GM18870 (cell line): ENCODE data around the gene MARCHF3.
"Not testable (repeated sequence)": the region's sequence is repeated elsewhere in the genome, so short reads cannot be mapped to it uniquely, and the experiment has no call there.

Source experiments
- ATAC-seq: cut with Tn5 transposase; IDR thresholded peaks from one replicate; pipeline ENCODE4 v1.9.1; 2021; ENCODE audit warnings: moderate library complexity; ENCODE audit not compliant: unreplicated experiment

MARCHF3 gene

DNA sequence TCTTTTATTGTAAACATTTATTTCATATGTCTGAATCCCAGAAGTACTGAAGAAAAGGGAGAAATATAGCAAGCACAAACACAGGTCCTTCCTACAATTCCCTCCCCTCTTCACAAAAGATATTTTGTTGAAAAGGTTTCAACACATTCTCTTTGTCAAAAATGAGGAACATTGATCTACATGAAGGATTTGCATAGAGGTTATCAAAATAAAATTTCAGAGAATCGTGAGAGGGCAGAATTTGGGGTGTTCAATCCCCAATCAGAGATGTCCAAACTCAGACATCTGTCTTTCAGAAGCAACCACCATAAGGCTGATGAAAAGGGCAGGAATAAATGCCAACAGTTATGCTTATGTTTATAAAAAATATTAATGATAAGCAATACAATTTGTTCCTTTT, 69.2 kb downstream of the MARCHF3 start:
- ATAC-seq = no peak

DNA sequence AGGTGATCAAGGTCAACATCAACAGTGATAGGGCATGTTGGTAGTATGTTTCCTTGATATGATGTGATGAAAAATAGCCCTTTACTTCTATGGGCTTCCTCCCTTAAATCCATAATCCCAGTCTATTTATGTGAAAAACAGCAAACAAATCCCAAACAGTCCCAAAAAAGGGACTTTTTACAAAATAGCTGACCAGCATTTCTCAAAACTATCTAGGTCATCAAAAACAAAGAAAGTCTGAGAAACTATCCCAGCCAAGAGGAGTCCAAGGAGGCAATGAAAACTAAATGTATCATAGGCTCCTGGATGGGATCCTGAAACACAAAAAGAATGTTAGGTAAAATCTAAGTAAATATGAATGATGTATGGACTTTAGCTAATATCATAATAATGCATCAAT, 71.2 kb downstream of the MARCHF3 start:
- no peak for ATAC-seq

DNA sequence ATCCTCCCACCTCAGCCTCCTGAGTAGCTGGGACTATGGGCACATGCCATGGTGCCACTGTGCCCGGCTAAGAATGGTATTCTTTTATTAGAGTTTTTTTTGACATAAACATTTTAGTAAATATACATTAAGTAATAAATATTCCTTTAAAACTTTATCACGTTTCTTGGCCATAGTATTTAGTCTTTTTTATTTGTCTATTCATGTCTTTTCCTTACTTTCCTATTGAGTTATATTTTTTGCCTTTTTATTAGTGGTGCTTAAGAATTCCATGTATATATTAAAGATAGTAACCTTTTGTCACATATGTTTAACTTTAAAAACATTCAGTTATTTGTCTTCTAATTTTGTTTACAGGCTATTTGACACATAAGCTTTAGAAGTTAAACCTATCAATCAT, 73.4 kb downstream of the MARCHF3 start:
- no peak for ATAC-seq

DNA sequence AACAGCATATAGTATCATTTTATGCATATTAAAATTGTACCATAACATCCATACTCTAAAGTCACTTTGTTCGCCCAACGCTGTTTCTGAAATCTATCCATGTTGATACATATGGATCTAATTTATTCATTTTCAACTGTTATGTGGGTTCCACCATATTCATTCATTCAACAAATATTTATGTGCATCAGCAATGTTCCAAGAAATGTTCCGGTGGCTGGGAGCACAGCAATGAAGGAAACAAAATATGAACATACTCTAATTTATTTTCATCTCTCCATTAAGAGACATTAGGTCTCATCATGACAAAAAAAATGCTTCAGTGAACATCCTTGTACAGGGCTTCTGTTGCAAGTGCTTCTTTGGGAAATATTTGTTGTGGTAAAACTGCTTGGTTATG, 75.4 kb downstream of the MARCHF3 start:
- ATAC-seq = no peak

DNA sequence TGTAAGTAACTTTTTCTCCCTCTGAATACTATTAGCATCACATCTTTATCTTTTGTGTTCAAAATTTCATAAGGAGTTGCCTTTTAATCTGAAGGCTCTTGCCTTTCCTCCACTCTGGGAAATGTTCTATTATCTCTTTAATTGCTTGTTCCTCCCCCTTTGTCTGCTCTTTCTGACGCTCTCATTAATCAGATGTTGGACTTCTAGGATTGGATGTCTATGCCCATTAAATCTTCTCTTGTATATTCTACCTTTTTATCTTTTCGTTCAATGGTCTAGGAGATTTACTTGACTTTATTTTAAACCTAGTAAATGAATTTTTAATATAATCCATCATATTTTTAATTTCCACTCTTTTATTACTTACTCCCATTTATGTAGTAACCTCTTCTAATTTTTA, 76.7 kb downstream of the MARCHF3 start:
- no peak for ATAC-seq

DNA sequence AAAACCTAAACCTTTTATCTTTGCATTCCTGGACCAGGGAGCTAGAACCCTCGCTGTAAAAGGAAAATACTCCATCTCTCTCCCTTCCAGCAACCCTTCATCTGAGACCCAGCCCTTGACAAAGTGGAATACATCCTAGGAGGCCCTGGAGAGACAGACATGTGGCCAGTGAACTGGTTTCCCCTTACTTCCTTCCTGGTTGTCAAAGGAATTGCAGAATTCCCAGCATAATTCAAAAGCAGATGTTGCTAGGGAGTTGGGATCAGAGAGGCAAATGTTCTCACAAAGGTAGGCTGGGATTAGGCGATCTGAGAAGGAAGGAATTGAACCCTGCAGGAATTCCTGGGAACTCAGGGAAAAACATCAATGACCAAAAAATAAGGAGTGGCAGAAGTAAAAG, 80.9 kb downstream of the MARCHF3 start:
- ATAC-seq = no peak

DNA sequence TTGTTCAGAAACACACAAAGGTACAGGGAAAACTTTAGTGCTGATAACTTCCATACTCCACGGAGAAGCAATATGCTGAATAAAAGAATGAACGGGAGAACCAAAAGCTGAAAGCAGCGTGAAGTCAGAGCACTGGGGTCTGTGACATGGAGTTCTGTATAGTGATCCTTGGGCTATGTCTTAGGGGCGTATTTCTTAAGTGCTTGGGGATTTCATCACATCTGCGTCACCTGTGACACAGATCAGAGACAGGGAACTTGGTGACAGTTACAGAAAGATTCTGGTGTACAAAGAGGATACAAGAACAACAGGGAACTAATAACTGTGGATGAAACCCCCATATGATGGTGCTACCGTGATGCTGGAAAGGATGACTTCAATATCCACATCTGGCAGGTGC, 81.9 kb downstream of the MARCHF3 start:
- ATAC-seq = no peak

DNA sequence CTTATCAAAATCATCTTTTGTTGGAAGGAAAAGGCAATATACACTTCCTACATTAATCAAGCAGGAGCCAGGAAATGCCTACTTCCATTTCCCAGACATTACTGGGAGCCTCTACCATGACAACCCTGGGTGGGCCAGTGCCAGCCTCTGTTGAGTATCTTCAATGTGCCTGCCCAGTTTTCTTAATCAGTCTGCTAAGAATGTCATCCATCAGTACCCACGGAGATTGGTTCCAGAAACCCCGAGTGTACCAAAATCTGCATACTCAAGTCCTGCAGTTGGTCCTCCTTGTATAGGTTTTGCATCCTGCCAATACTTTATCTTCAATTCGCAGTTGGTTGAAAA, 82.4 kb downstream of the MARCHF3 start:
- ATAC-seq = no peak

DNA sequence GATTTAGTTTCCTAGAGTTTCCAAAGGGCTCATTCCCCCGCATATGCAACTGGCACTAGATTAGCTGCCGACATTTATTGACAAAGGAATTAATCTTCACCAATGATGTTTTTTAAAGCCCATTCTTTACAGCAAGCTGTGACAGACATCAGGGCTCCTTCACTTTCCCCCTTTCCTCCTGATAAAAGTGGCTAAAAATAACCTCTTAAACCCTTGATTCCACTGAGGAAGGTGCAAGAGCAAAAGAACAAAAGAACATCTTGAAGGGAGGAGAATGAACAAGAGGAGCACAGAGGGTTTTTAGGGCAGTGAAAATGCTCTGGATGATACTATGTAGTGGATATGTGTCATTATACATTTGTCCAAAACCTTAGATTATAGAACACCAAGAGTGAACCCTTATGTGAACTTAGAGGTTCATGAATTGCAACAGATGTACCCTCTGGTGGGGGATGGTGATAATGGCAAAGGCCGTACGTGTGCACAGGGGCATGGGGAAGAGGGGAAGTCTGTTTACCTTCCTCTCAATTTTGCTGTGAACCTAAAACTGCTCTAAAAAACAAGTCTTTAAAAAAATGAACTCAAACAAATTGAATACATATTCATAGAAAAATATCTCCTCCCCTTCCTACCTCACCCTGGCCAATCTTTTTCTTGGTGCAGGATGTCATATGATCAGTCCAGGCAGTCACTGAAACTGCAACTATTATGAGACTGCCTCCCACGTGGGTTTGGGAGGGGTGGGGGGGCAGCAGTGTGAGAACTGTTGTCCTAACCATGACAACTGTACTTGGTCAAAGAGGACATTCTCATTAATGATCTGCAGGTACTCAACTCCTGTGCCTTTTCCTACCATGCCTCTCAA, 83.0 kb downstream of the MARCHF3 start:
- peak; percentile 87 for ATAC-seq

DNA sequence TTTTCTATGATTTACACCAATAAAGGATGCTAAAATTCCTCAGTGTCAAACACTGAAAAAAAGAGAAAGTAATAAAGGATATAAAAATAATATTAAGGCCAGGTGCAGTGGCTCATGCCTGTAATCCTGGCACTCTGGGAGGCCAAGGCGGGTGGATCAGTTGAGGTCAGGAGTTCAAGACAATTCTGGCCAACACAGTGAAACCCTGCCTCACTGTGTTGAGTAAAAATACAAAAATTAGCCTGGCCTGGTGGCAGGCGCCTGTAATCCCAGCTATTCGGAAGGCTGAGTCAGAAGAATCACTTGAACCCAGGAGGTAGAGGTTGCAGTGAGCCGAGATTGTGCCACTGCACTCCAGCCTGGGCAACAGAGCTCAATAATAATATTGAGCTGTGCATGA, 87.5 kb downstream of the MARCHF3 start:
- not testable (repeated sequence) for ATAC-seq

DNA sequence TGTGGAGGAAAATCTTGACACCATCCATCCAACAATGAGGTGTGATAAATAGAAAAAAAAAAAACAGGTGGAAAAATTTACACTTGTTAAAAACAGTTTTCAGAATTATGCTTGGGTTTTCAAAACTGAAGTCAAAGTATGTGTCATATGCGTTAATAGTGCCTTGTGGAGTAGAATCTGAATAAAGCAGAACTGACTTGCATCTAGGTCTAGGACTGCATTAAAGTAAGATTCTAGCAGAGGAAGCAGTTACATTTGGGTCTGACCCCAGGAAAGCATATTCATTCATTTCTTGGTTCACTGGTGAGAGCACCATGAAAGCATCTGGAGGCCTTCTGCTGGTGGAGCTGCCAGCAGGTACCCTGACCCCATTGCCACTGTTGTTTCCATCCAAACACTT, 89.0 kb downstream of the MARCHF3 start:
- ATAC-seq = no peak

DNA sequence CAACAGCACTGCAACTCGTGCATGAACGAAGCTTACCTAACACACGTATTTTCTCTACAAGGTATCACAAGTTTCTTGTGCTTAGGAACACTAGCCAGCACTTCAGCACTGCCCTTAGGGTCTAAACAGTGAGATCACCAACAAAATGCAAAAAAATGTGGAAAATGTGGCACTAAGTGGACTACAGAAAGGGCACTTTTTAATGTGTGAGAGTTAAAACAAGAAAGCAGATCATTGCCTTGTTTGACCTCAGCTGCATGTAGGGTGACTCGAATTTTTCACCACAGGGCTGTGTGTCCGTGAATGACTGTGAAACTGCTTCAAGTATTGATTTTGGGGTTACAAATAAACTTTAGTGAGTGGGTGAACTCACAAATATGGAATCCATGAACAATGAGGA, 90.5 kb downstream of the MARCHF3 start:
- no peak for ATAC-seq

DNA sequence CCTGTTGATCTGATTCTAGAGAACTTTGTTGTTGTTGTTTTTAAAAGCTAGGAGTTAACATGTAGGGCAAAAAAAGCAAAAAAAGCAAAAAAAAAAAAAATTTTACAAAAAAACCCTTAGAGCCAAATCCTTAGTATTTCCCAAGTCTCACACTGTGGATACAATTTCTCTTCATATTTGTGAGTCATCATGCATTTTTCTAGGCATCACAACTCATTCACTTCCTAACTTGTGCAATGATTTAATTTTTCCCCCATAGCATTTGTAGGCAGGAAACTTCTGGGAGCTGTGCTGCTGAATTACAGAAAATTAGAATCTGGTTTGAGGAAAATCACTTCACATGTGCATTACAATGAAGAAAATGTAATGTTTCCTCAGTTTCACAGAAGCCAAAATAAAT, 91.9 kb downstream of the MARCHF3 start:
- no peak for ATAC-seq

DNA sequence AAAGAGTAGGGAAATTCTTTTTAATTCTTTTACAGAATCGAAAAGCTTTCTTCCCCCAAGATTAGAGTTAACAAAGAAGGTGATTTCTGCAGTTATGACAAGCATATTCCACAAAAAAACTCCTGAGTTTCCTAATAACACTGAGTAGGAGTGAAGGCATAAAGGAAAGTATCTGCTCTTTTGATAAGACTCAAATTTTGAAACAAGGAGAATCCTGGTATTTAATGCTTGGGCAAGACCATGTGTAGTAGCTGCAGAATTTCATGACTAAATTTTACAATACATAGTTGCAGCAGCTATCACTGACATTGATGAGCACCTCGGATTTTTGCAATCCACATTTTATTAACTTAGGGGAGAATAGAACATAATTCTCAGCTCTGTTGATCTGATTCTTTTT, 92.6 kb downstream of the MARCHF3 start:
- no peak for ATAC-seq

DNA sequence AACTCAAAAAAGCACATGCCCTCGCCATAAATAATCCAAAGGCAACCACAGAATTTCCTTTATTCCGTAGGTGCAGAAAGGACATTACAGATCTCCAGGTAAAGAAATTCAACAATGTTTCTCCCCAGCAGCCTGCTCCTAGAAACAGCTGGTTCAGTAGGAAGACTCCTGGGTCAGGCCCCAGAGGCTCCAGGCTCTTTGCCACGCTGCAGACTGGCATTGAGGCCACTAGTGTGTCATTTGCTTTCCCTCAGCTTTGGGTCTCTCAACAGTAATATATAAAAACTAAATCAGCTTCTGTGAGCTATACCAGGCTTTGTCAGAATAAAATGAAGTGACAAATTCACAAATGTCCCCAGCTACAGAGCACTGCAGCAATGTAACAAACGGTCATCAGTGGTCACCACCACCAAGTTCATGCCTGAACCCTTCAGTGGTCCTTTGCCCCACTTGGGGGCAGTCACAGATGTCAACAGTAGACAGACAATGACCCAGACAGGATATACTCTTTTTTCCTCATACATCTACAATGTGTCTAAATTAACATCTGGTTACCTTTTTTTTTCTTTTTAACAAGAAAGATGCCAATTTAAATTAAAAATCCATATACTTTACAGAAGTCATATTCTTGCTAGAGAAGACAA, 93.5 kb downstream of the MARCHF3 start:
- no peak for ATAC-seq

DNA sequence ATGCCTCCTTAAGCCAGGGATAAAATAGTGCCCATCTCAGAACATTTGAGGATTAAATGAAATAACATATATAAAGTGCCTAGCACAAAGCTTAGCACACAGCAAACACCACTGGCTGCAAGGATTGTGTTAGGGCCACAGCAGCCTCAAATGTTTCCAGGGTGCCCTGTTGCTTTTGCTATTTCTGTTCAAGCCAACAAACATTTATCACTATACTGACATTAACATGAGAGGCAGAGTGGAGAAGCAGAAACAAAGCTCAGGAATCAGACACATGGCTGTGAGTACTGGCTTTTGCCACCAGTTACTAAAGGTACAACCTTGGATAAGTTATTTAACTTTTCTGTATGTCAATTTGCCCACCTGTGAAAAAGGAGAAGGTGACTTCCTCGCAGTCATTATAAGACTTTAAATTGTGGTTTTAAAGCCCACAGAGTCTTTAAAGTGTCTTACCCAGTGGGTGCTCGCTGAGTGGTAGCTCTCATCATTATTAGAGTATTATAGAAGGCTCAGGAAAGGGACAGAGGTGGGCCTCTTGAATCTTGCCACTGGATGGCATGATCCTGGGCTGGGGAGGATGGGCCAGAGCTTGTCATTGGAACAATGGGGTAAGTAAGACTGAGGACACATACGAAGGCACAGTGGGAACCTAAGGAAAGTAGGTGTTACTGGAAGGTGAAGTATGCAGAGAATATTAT, 98.2 kb downstream of the MARCHF3 start:
- ATAC-seq = peak; percentile 55

DNA sequence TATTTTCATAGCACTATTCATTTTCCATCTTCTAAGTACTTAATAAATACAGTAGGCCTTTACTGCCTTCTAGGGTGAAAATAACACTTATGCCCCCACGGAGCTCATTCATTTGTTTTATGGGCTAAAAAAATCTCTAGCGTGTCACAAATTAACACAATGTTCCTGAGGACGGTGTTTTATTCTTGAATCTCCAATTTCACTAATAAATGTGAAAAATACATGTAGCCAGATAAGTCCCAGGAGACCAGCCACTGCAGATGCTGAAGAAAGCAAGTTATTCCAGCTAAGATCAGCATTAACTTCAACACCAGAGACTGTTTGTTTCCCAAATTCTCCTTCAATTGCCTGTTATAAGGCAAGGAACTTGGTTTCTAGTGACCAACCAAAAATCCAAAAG, 102.3 kb downstream of the MARCHF3 start:
- no peak for ATAC-seq

DNA sequence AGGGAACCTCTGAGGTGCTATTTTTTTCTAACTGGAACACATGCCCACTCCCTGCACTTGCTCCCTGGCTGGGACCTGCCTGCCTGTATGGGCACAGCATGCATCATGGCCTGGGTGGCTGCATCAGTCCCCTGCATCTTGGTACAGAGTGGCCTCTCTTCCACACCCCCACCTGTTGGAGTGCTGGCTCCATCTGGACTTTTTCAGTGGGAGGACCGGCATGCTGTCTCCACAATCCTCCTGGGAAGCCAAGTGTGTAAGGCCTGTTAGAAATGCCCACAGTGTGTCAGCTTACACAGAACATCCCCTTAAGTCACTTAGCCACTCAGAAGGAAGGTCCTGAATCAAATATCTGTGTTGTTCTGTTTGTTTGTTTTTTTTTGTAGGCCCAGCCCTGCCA, 102.9 kb downstream of the MARCHF3 start:
- ATAC-seq = no peak

DNA sequence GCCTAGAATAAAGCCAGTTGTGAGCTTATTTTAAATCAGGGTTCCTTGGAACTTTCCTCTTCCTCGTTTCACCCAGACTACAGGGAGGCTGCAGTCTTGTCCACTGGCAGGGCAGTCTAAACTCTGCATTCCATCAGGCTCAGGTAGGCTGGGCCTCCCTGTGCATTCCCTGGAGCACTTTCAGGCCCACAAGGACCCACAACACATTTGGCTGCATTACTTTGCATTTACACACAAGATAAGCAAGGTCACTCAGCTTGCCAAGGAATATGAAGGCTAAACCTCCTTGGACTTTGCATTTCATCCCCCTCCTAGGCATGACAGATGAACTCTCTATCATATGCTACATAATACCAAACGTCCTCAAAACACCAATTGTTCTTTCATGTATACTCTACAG, 104.2 kb downstream of the MARCHF3 start:
- no peak for ATAC-seq

DNA sequence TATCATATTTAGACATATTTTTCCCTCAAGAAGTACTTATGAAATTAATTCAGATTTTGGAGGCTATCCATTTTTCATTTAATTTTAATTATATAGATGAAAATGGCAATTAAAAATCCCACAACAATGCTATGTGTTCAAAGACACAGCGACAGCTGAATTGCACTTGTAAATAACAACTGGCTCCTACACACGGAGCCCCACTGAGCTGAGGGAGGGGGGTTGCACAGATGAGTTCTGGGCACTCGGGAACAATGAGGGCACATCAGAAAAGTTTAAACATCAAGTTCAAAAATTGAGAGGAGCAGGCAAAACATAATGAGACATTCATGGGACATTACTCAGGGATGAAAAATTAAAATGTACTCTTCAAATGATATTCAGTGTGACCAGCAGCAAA, 104.9 kb downstream of the MARCHF3 start:
- no peak for ATAC-seq

DNA sequence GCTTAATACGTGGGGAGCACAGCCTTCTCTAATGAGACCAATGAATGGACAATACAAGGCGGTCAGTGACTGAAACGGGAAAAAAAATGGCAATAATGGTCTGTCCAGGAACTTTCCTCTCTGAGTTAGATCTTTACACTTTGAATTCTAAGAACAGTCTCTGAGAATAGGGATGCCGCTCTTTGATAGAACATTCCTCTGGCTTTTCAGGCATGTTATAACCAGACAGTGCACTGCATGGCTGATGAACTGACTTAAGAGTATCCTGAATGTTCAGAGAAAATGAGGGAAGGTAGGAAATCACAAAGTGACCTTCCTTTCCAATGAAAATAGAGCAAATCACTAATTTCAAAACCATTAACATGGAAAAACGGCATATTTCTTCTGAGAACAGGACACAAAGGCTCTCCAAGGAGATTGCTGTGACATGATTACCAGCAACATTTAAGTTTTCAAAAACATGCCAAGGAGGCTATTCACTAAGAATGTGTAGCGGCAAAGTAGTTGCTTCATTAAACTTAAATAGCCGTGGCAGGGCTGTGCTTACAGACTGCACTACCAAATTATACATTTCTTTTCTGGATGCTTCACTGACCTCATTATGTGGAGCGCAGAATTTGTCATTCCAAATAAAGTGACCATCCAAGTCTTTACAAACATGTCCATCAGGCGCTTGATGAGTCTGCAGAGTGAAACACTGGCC, 105.9 kb downstream of the MARCHF3 start:
- no peak for ATAC-seq
